PC-3 (cell line): Measurements from ENCODE around the gene USF1. TPM values are rescaled to one million over a fixed set of nuclear protein-coding genes. Genes with fewer than 3 reads are reported as not detected.
A peak's percentile ranks its signal among the peaks of the same experiment; 100 is the strongest.

Experiments
- ATAC-seq: fragments of 200-7000 bp; cut with Tn5 transposase; 2 replicates; pipeline ENCODE4 v1.9.1; 2020; ENCODE audit warnings: mild to moderate bottlenecking, moderate library complexity
- BruUV-seq: library from RNA; stranded (reverse); fragments of 400-500 nt; replicated peaks from 2 replicates; lab custom pipeline; 2021; lab: Mats Ljungman, UMichigan
- CTCF ChIA-PET: fragments of 300-600 bp; sonication (Branson Sonifier 250); formaldehyde crosslinking; loops from one replicate; lab custom pipeline; 2022; ENCODE audit warnings: antibody characterized with exemption; lab: Charles Lee
- POLR2A ChIA-PET: fragments of 300-600 bp; sonication (Branson Sonifier 250); formaldehyde crosslinking; loops from one replicate; lab custom pipeline; 2022; ENCODE audit warnings: antibody characterized with exemption; ENCODE audit not compliant: unreplicated experiment; lab: Charles Lee
- DNase-seq: peaks from one replicate; pipeline ENCODE4 v3.0.0-alpha.2; 2015
- H2AFZ ChIP-seq: fragments of 300-600 bp; sonication (generic); 2 replicates; pipeline ENCODE4 v1.6.0; 2016; ENCODE audit warnings: antibody characterized with exemption, low read length
- H3F3A ChIP-seq: fragments of 300-600 bp; sonication (generic); one replicate; pipeline ENCODE4 v1.6.0; 2017; ENCODE audit warnings: antibody characterized with exemption, low read length, control low read depth, mild to moderate bottlenecking; ENCODE audit not compliant: unreplicated experiment
- H3K27ac ChIP-seq: fragments of 300-600 bp; sonication (generic); 2 replicates; pipeline ENCODE4 v1.5.1; 2016; ENCODE audit warnings: mild to moderate bottlenecking, low read length
- H3K27me3 ChIP-seq: fragments of 300-600 bp; sonication (generic); 2 replicates; pipeline ENCODE4 v1.6.1; 2016; ENCODE audit warnings: low read length, mixed read lengths
- H3K36me3 ChIP-seq: fragments of 300-600 bp; sonication (generic); 2 replicates; pipeline ENCODE4 v1.6.1; 2016; ENCODE audit warnings: low read depth, mixed run types, low read length, mixed read lengths
- H3K4me1 ChIP-seq: fragments of 300-600 bp; sonication (generic); 2 replicates; pipeline ENCODE4 v1.5.1; 2016; ENCODE audit warnings: low read length; ENCODE audit not compliant: insufficient read depth
- H3K4me2 ChIP-seq: fragments of 300-600 bp; sonication (generic); 2 replicates; pipeline ENCODE4 v1.6.0; 2016; ENCODE audit warnings: low read length
- H3K4me3 ChIP-seq: fragments of 300-600 bp; sonication (generic); 2 replicates; pipeline ENCODE4 v1.5.1; 2016; ENCODE audit warnings: mild to moderate bottlenecking, low read length, mixed read lengths
- H3K79me2 ChIP-seq: fragments of 300-600 bp; sonication (generic); 2 replicates; pipeline ENCODE4 v1.6.1; 2017; ENCODE audit warnings: low read length, mixed read lengths
- H3K9ac ChIP-seq: fragments of 300-600 bp; sonication (generic); 2 replicates; pipeline ENCODE4 v1.6.0; 2016; ENCODE audit warnings: mild to moderate bottlenecking, low read length
- H3K9me2 ChIP-seq: fragments of 300-600 bp; sonication (generic); replicated peaks from 2 replicates; pipeline ENCODE4 v1.6.1; 2016; ENCODE audit warnings: mixed run types, low read length, mixed read lengths
- H3K9me3 ChIP-seq: fragments of 300-600 bp; sonication (generic); 2 replicates; pipeline ENCODE4 v1.6.1; 2016; ENCODE audit warnings: low read length, mixed read lengths
- H4K20me1 ChIP-seq: fragments of 300-600 bp; sonication (generic); 2 replicates; pipeline ENCODE4 v1.6.1; 2016; ENCODE audit warnings: low read length, mixed read lengths
- EZH2 ChIP-seq: fragments of 300-600 bp; sonication (generic); IDR thresholded peaks from one replicate; pipeline ENCODE4 v1.6.1; 2017; ENCODE audit warnings: antibody characterized with exemption, mild to moderate bottlenecking, low read length; ENCODE audit not compliant: unreplicated experiment
- EZH2phosphoT487 ChIP-seq: fragments of 300-600 bp; sonication (generic); IDR thresholded peaks from 2 replicates; pipeline ENCODE4 v1.6.1; 2018; ENCODE audit warnings: mild to moderate bottlenecking, antibody characterized with exemption, low read length, borderline replicate concordance
- intact Hi-C: fragments of 100-400 bp; cut with micrococcal nuclease; formaldehyde crosslinking; loops from 2 replicates; pipeline ENCODE4 v1.9.0; 2023
- total RNA-seq: library from RNA; depleted of rRNA; stranded (reverse); fragments of >200 nt; gene quantifications from 2 replicates; pipeline ENCODE4 v1.2.3, GENCODE V29; 2014
- TF ChIP-seq, protein P1 (sequence below): fragments of 300-600 bp; sonication (generic); conservative IDR thresholded peaks from 2 replicates; pipeline ENCODE4 v1.5.1; 2017; ENCODE audit warnings: antibody characterized with exemption, low read depth, mild to moderate bottlenecking, low read length

The USF1 gene
- total RNA-seq, 1 experiment from 2014 or later, result 113 TPM

- Histone ChIP-seq H4K20me1 (no peaks in the 10 kb centered on the region), H3K9me3 (no peaks in the 10 kb centered on the region), H3K9me2 (no peaks in the 10 kb centered on the region), H2AFZ (no peak overlapping the region), H3F3A (no peaks in the 10 kb centered on the region), H3K36me3 (peaks cover under 1% of the 10 kb centered on the region; the same call in 1 of the 2 replicates), H3K4me3 (no peak overlapping the region), H3K4me1 (peaks cover 45% of the 10 kb centered on the region), H3K27ac (no peak overlapping the region), H3K79me2 (no peaks in the 10 kb centered on the region), H3K9ac (no peak overlapping the region), H3K4me2 (no peak overlapping the region), H3K27me3 (no peaks in the 10 kb centered on the region)
- ATAC-seq, result no peak
- no peak for DNase-seq
- intact Hi-C loops, result no loop called here
- CTCF ChIA-PET, result no interaction called here
- BruUV-seq, result no TSS peak
- POLR2A ChIA-PET, result no interaction called here
- no peak for TF ChIP-seq EZH2
- TF ChIP-seq EZH2phosphoT487, result no peak
- TF ChIP-seq, protein P1, sequence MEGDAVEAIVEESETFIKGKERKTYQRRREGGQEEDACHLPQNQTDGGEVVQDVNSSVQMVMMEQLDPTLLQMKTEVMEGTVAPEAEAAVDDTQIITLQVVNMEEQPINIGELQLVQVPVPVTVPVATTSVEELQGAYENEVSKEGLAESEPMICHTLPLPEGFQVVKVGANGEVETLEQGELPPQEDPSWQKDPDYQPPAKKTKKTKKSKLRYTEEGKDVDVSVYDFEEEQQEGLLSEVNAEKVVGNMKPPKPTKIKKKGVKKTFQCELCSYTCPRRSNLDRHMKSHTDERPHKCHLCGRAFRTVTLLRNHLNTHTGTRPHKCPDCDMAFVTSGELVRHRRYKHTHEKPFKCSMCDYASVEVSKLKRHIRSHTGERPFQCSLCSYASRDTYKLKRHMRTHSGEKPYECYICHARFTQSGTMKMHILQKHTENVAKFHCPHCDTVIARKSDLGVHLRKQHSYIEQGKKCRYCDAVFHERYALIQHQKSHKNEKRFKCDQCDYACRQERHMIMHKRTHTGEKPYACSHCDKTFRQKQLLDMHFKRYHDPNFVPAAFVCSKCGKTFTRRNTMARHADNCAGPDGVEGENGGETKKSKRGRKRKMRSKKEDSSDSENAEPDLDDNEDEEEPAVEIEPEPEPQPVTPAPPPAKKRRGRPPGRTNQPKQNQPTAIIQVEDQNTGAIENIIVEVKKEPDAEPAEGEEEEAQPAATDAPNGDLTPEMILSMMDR, result no peak
Observed at GRCh38 chr1:161094481-161094880, 48.7 kb upstream of the USF1 start.

DNA sequence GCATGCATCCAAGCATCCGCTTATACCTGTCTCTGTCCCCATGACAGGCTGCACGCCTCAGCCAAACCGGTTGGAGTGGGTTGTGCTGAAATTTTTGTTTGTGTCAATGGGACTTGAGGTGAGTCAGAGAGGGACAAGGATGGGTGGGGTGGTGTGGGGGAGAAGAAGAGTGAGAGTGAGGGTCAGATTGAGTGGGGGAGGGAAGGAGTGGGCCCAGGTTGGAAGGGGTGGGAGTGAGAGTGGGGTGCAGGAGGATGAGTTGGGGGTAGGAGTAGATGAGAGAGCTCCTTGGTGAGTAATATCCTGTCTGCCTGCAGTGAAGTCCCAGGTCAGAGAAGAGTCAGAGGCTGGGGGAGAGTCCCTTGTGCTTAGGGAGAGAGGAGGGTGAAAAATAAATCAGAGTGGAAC lies 46.8 kb upstream of the USF1 start:
- Histone ChIP-seq H3K4me1 (peaks cover 55% of the 10 kb centered on the region), H3K9me3 (no peaks in the 10 kb centered on the region), H3K9ac (peak overlapping the region; percentile 5; the same call in 1 of the 2 replicates), H3K4me3 (no peak overlapping the region), H2AFZ (peak overlapping the region; percentile 26; the same call in 1 of the 2 replicates), H4K20me1 (no peaks in the 10 kb centered on the region), H3K9me2 (no peaks in the 10 kb centered on the region), H3K27ac (peak overlapping the region; percentile 68), H3K27me3 (no peaks in the 10 kb centered on the region), H3K36me3 (no peaks in the 10 kb centered on the region), H3F3A (no peaks in the 10 kb centered on the region), H3K79me2 (peaks cover 15% of the 10 kb centered on the region), H3K4me2 (peak overlapping the region; percentile 58)
- ATAC-seq, result peak; percentile 54
- POLR2A ChIA-PET, result interaction anchor here (0.6 kb wide), 1 partner anchor 48 kb away, joined by 3 read pairs; no protein-coding TSS in a partner anchor
- BruUV-seq, result no TSS peak
- CTCF ChIA-PET, result no interaction called here
- DNase-seq, result peak; percentile 94
- intact Hi-C loops, result no loop called here
- TF ChIP-seq, protein P1, result no peak
- TF ChIP-seq EZH2phosphoT487 (no peak), EZH2 (no peak)

- Histone ChIP-seq H3K4me2 (peak overlapping the region; percentile 58), H3K4me1 (peaks cover 52% of the 10 kb centered on the region), H4K20me1 (no peaks in the 10 kb centered on the region), H3K9me3 (no peaks in the 10 kb centered on the region), H3K4me3 (no peak overlapping the region), H3K27ac (peak overlapping the region; percentile 68), H3K9me2 (no peaks in the 10 kb centered on the region), H2AFZ (peak overlapping the region; percentile 26; the same call in 1 of the 2 replicates), H3K9ac (no peak overlapping the region), H3F3A (no peaks in the 10 kb centered on the region), H3K79me2 (peaks cover 17% of the 10 kb centered on the region), H3K27me3 (no peaks in the 10 kb centered on the region), H3K36me3 (no peaks in the 10 kb centered on the region)
- POLR2A ChIA-PET, result no interaction called here
- DNase-seq, result no peak
- ATAC-seq, result no peak
- intact Hi-C loops, result no loop called here
- no TSS peak for BruUV-seq
- CTCF ChIA-PET, result no interaction called here
- no peak for TF ChIP-seq EZH2
- no peak for TF ChIP-seq EZH2phosphoT487
- TF ChIP-seq, protein P1, result no peak
Observed at GRCh38 chr1:161091796-161092507, 46.2 kb upstream of the USF1 start.
